Peyer's patch (tissue), 4 donors: ENCODE measurements around the gene SYT8.

Source experiments
- POLR2A ChIP-seq, 2 donors: fragments of 450-650 bp; IDR thresholded peaks; one replicate each; pipeline ENCODE4 v1.5.1; 2017; ENCODE audit warnings: antibody characterized with exemption in 2 of 2, mild to moderate bottlenecking in 2 of 2, moderate library complexity in 2 of 2
- TF ChIP-seq, protein P1 (sequence below), 6 experiments: fragments of 450-650 bp in 4 of 6; fragments of 200-600 bp in 2 of 6; sonication (generic) in 1 of 6; IDR thresholded peaks; one replicate each; pipeline ENCODE4 v1.5.1; 2017 to 2019; ENCODE audit warnings: antibody characterized with exemption in 6 of 6, mild to moderate bottlenecking in 3 of 6, moderate library complexity in 1 of 6

GRCh38 chr11:1873048-1873812 lies 38.4 kb downstream of the SYT8 start:
- no peak for TF ChIP-seq POLR2A (IDR thresholded peaks at IDR 0.05)
- TF ChIP-seq, protein P1, sequence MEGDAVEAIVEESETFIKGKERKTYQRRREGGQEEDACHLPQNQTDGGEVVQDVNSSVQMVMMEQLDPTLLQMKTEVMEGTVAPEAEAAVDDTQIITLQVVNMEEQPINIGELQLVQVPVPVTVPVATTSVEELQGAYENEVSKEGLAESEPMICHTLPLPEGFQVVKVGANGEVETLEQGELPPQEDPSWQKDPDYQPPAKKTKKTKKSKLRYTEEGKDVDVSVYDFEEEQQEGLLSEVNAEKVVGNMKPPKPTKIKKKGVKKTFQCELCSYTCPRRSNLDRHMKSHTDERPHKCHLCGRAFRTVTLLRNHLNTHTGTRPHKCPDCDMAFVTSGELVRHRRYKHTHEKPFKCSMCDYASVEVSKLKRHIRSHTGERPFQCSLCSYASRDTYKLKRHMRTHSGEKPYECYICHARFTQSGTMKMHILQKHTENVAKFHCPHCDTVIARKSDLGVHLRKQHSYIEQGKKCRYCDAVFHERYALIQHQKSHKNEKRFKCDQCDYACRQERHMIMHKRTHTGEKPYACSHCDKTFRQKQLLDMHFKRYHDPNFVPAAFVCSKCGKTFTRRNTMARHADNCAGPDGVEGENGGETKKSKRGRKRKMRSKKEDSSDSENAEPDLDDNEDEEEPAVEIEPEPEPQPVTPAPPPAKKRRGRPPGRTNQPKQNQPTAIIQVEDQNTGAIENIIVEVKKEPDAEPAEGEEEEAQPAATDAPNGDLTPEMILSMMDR (IDR thresholded peaks at IDR 0.05), result no peak
